WTC11 (cell line): Measurements from ENCODE around the gene SEMA6B. TPM values are rescaled to one million over a fixed set of nuclear protein-coding genes. Genes with fewer than 3 reads are reported as not detected.

Source experiments
- ATAC-seq: fragments of 200-7000 bp; cut with Tn5 transposase; 2 replicates; pipeline ENCODE4 v1.10.0; 2021; ENCODE audit warnings: mild to moderate bottlenecking, moderate library complexity
- CTCF ChIA-PET: fragments of 300-600 bp; sonication (Branson Sonifier 250); formaldehyde crosslinking; loops from one replicate; lab custom pipeline; 2021; ENCODE audit warnings: antibody characterized with exemption; lab: Charles Lee
- POLR2A ChIA-PET: fragments of 350-600 bp; sonication (Branson Sonifier 250); formaldehyde crosslinking; loops from one replicate; lab custom pipeline; 2021; ENCODE audit warnings: antibody characterized with exemption; lab: Charles Lee
- DNase-seq: peaks from one replicate; pipeline ENCODE4 v3.0.0; 2021; ENCODE audit warnings: low spot score
- H3K27ac Mint-ChIP-seq: 2 replicates; pipeline ENCODE4 v1.8.0; 2021; ENCODE audit warnings: mixed read lengths
- H3K27me3 Mint-ChIP-seq: 2 replicates; pipeline ENCODE4 v1.8.0; 2021; ENCODE audit warnings: low read depth, mild to moderate bottlenecking, moderate library complexity, mixed read lengths
- H3K36me3 Mint-ChIP-seq: 2 replicates; pipeline ENCODE4 v1.8.0; 2021; ENCODE audit warnings: mixed read lengths
- H3K4me1 Mint-ChIP-seq: 2 replicates; pipeline ENCODE4 v1.8.0; 2022; ENCODE audit warnings: mixed read lengths
- H3K4me3 Mint-ChIP-seq: 2 replicates; pipeline ENCODE4 v1.8.0; 2021; ENCODE audit warnings: mild to moderate bottlenecking, moderate library complexity, mixed read lengths
- H3K9me3 Mint-ChIP-seq: 2 replicates; pipeline ENCODE4 v1.8.0; 2021; ENCODE audit warnings: mixed read lengths
- CBFB ChIP-seq: sonication (generic); formaldehyde crosslinking; IDR thresholded peaks from 2 replicates; pipeline ENCODE4 v1.8.1; 2022; ENCODE audit warnings: mild to moderate bottlenecking, low read depth, missing genetic modification reagents
- EMX1 ChIP-seq: fragments of 250-450 bp; sonication (Bioruptor Pico); IDR thresholded peaks from 2 replicates; pipeline ENCODE4 v1.8.0; 2021; ENCODE audit warnings: mild to moderate bottlenecking
- GRHL2 ChIP-seq: fragments of 250-450 bp; sonication (Bioruptor Pico); IDR thresholded peaks from 2 replicates; pipeline ENCODE4 v1.8.0; 2022; ENCODE audit warnings: mild to moderate bottlenecking, moderate library complexity; ENCODE audit not compliant: insufficient replicate concordance, severe bottlenecking
- HMGA2 ChIP-seq: fragments of 250-450 bp; sonication (Bioruptor Pico); IDR thresholded peaks from 2 replicates; pipeline ENCODE4 v1.4.0; 2021; ENCODE audit warnings: mild to moderate bottlenecking, moderate library complexity
- KAT7 ChIP-seq: sonication (generic); formaldehyde crosslinking; IDR thresholded peaks from 2 replicates; pipeline ENCODE4 v1.8.1; 2023; ENCODE audit warnings: missing genetic modification reagents, mild to moderate bottlenecking, borderline replicate concordance
- MXD4 ChIP-seq: fragments of 250-450 bp; sonication (Bioruptor Pico); IDR thresholded peaks from 2 replicates; pipeline ENCODE4 v1.8.0; 2021; ENCODE audit warnings: mild to moderate bottlenecking, moderate library complexity, borderline replicate concordance
- NFATC4 ChIP-seq: fragments of 250-450 bp; sonication (Bioruptor Pico); IDR thresholded peaks from 2 replicates; pipeline ENCODE4 v1.9.0; 2021; ENCODE audit warnings: mild to moderate bottlenecking
- NR3C1 ChIP-seq: sonication (generic); formaldehyde crosslinking; conservative IDR thresholded peaks from 2 replicates; pipeline ENCODE4 v1.8.1; 2023; ENCODE audit warnings: low read depth, mild to moderate bottlenecking, missing genetic modification reagents
- RORB ChIP-seq: fragments of 250-450 bp; sonication (Bioruptor Pico); IDR thresholded peaks from 2 replicates; pipeline ENCODE4 v1.9.0; 2021; ENCODE audit warnings: mild to moderate bottlenecking
- SOX15 ChIP-seq: fragments of 250-450 bp; sonication (Bioruptor Pico); IDR thresholded peaks from 2 replicates; pipeline ENCODE4 v1.9.0; 2021; ENCODE audit warnings: mild to moderate bottlenecking
- TEAD1 ChIP-seq: sonication (generic); formaldehyde crosslinking; IDR thresholded peaks from 2 replicates; pipeline ENCODE4 v1.8.0; 2022; ENCODE audit warnings: mild to moderate bottlenecking, missing genetic modification reagents
- TEAD4 ChIP-seq: sonication (generic); formaldehyde crosslinking; IDR thresholded peaks from 2 replicates; pipeline ENCODE4 v1.8.0; 2022; ENCODE audit warnings: mild to moderate bottlenecking, missing genetic modification reagents
- total RNA-seq: library from RNA; stranded (reverse); gene quantifications from 3 replicates; pipeline ENCODE4 v1.2.3, GENCODE V29; 2021
- TF ChIP-seq, protein P1 (sequence below): fragments of 250-450 bp; sonication (Bioruptor Pico); IDR thresholded peaks from 2 replicates; pipeline ENCODE4 v1.9.0; 2021; ENCODE audit warnings: mild to moderate bottlenecking, borderline replicate concordance
- TF ChIP-seq, protein P2 (sequence below): sonication (generic); formaldehyde crosslinking; IDR thresholded peaks from 2 replicates; pipeline ENCODE4 v1.8.0; 2023; ENCODE audit warnings: missing genetic modification reagents
- TF ChIP-seq, protein P3 (sequence below): sonication (generic); formaldehyde crosslinking; IDR thresholded peaks from 2 replicates; pipeline ENCODE4 v1.8.0; 2022; ENCODE audit warnings: mild to moderate bottlenecking, missing genetic modification reagents
- TF ChIP-seq, protein P4 (sequence below): sonication (generic); formaldehyde crosslinking; IDR thresholded peaks from 2 replicates; pipeline ENCODE4 v1.8.1; 2023; ENCODE audit warnings: mild to moderate bottlenecking, missing genetic modification reagents
- TF ChIP-seq, protein P5 (sequence below): sonication (generic); formaldehyde crosslinking; IDR thresholded peaks from 2 replicates; pipeline ENCODE4 v1.8.1; 2022; ENCODE audit warnings: missing genetic modification reagents, borderline replicate concordance
- TF ChIP-seq, protein P6 (sequence below): sonication (generic); formaldehyde crosslinking; IDR thresholded peaks from 2 replicates; pipeline ENCODE4 v1.8.1; 2023; ENCODE audit warnings: mild to moderate bottlenecking, missing genetic modification reagents, borderline replicate concordance
- TF ChIP-seq, protein P7 (sequence below): sonication (generic); formaldehyde crosslinking; IDR thresholded peaks from 2 replicates; pipeline ENCODE4 v1.8.0; 2022; ENCODE audit warnings: missing genetic modification reagents
- TF ChIP-seq, protein P8 (sequence below): sonication (generic); formaldehyde crosslinking; IDR thresholded peaks from 2 replicates; pipeline ENCODE4 v1.8.1; 2023; ENCODE audit warnings: mild to moderate bottlenecking, missing genetic modification reagents, moderate library complexity

The SEMA6B gene
- total RNA-seq, 1 experiment from 2014 or later = 45.1 TPM

DNA sequence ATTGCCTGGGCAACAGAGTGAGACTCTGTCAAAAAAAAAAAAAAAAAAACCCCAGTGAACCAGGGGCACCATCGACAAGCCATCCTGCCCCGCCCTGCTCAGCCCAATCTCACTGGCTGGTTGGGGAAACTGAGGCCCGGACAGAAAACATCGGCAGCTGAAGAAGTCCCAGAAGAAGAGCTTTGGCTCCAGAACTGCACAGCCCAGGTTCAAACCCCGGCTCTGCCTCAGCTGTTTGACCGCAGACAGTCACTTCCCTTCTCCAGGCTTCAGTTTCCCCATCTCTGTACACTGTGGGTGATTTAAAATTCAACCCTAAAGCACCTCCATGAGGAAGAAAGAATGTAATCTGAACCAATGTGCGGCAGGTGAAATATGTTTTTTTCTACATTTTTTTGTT lies 9.4 kb upstream of the SEMA6B start:
- TF ChIP-seq, protein P1, sequence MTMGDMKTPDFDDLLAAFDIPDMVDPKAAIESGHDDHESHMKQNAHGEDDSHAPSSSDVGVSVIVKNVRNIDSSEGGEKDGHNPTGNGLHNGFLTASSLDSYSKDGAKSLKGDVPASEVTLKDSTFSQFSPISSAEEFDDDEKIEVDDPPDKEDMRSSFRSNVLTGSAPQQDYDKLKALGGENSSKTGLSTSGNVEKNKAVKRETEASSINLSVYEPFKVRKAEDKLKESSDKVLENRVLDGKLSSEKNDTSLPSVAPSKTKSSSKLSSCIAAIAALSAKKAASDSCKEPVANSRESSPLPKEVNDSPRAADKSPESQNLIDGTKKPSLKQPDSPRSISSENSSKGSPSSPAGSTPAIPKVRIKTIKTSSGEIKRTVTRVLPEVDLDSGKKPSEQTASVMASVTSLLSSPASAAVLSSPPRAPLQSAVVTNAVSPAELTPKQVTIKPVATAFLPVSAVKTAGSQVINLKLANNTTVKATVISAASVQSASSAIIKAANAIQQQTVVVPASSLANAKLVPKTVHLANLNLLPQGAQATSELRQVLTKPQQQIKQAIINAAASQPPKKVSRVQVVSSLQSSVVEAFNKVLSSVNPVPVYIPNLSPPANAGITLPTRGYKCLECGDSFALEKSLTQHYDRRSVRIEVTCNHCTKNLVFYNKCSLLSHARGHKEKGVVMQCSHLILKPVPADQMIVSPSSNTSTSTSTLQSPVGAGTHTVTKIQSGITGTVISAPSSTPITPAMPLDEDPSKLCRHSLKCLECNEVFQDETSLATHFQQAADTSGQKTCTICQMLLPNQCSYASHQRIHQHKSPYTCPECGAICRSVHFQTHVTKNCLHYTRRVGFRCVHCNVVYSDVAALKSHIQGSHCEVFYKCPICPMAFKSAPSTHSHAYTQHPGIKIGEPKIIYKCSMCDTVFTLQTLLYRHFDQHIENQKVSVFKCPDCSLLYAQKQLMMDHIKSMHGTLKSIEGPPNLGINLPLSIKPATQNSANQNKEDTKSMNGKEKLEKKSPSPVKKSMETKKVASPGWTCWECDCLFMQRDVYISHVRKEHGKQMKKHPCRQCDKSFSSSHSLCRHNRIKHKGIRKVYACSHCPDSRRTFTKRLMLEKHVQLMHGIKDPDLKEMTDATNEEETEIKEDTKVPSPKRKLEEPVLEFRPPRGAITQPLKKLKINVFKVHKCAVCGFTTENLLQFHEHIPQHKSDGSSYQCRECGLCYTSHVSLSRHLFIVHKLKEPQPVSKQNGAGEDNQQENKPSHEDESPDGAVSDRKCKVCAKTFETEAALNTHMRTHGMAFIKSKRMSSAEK (CRISPR knock-in tag) = no peak
- TF ChIP-seq SOX15 (CRISPR knock-in tag) (no peak), TEAD4 (CRISPR knock-in tag) (no peak), GRHL2 (no peak), RORB (CRISPR knock-in tag) (no peak), KAT7 (CRISPR knock-in tag) (no peak), NFATC4 (CRISPR knock-in tag) (no peak), EMX1 (CRISPR knock-in tag) (no peak), HMGA2 (no peak), NR3C1 (CRISPR knock-in tag) (no peak), MXD4 (CRISPR knock-in tag) (no peak), CBFB (CRISPR knock-in tag) (no peak), TEAD1 (CRISPR knock-in tag) (no peak)
- TF ChIP-seq, protein P2, sequence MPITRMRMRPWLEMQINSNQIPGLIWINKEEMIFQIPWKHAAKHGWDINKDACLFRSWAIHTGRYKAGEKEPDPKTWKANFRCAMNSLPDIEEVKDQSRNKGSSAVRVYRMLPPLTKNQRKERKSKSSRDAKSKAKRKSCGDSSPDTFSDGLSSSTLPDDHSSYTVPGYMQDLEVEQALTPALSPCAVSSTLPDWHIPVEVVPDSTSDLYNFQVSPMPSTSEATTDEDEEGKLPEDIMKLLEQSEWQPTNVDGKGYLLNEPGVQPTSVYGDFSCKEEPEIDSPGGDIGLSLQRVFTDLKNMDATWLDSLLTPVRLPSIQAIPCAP = no peak
- TF ChIP-seq, protein P3, sequence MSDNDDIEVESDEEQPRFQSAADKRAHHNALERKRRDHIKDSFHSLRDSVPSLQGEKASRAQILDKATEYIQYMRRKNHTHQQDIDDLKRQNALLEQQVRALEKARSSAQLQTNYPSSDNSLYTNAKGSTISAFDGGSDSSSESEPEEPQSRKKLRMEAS (CRISPR knock-in tag) = no peak
- TF ChIP-seq, protein P4, sequence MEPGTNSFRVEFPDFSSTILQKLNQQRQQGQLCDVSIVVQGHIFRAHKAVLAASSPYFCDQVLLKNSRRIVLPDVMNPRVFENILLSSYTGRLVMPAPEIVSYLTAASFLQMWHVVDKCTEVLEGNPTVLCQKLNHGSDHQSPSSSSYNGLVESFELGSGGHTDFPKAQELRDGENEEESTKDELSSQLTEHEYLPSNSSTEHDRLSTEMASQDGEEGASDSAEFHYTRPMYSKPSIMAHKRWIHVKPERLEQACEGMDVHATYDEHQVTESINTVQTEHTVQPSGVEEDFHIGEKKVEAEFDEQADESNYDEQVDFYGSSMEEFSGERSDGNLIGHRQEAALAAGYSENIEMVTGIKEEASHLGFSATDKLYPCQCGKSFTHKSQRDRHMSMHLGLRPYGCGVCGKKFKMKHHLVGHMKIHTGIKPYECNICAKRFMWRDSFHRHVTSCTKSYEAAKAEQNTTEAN (CRISPR knock-in tag) = no peak
- TF ChIP-seq, protein P5, sequence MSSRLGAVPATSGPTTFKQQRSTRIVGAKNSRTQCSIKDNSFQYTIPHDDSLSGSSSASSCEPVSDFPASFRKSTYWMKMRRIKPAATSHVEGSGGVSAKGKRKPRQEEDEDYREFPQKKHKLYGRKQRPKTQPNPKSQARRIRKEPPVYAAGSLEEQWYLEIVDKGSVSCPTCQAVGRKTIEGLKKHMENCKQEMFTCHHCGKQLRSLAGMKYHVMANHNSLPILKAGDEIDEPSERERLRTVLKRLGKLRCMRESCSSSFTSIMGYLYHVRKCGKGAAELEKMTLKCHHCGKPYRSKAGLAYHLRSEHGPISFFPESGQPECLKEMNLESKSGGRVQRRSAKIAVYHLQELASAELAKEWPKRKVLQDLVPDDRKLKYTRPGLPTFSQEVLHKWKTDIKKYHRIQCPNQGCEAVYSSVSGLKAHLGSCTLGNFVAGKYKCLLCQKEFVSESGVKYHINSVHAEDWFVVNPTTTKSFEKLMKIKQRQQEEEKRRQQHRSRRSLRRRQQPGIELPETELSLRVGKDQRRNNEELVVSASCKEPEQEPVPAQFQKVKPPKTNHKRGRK = no peak
- TF ChIP-seq, protein P6, sequence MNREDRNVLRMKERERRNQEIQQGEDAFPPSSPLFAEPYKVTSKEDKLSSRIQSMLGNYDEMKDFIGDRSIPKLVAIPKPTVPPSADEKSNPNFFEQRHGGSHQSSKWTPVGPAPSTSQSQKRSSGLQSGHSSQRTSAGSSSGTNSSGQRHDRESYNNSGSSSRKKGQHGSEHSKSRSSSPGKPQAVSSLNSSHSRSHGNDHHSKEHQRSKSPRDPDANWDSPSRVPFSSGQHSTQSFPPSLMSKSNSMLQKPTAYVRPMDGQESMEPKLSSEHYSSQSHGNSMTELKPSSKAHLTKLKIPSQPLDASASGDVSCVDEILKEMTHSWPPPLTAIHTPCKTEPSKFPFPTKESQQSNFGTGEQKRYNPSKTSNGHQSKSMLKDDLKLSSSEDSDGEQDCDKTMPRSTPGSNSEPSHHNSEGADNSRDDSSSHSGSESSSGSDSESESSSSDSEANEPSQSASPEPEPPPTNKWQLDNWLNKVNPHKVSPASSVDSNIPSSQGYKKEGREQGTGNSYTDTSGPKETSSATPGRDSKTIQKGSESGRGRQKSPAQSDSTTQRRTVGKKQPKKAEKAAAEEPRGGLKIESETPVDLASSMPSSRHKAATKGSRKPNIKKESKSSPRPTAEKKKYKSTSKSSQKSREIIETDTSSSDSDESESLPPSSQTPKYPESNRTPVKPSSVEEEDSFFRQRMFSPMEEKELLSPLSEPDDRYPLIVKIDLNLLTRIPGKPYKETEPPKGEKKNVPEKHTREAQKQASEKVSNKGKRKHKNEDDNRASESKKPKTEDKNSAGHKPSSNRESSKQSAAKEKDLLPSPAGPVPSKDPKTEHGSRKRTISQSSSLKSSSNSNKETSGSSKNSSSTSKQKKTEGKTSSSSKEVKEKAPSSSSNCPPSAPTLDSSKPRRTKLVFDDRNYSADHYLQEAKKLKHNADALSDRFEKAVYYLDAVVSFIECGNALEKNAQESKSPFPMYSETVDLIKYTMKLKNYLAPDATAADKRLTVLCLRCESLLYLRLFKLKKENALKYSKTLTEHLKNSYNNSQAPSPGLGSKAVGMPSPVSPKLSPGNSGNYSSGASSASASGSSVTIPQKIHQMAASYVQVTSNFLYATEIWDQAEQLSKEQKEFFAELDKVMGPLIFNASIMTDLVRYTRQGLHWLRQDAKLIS (CRISPR knock-in tag) = no peak
- TF ChIP-seq, protein P7, sequence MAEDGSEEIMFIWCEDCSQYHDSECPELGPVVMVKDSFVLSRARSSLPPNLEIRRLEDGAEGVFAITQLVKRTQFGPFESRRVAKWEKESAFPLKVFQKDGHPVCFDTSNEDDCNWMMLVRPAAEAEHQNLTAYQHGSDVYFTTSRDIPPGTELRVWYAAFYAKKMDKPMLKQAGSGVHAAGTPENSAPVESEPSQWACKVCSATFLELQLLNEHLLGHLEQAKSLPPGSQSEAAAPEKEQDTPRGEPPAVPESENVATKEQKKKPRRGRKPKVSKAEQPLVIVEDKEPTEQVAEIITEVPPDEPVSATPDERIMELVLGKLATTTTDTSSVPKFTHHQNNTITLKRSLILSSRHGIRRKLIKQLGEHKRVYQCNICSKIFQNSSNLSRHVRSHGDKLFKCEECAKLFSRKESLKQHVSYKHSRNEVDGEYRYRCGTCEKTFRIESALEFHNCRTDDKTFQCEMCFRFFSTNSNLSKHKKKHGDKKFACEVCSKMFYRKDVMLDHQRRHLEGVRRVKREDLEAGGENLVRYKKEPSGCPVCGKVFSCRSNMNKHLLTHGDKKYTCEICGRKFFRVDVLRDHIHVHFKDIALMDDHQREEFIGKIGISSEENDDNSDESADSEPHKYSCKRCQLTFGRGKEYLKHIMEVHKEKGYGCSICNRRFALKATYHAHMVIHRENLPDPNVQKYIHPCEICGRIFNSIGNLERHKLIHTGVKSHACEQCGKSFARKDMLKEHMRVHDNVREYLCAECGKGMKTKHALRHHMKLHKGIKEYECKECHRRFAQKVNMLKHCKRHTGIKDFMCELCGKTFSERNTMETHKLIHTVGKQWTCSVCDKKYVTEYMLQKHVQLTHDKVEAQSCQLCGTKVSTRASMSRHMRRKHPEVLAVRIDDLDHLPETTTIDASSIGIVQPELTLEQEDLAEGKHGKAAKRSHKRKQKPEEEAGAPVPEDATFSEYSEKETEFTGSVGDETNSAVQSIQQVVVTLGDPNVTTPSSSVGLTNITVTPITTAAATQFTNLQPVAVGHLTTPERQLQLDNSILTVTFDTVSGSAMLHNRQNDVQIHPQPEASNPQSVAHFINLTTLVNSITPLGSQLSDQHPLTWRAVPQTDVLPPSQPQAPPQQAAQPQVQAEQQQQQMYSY (CRISPR knock-in tag) = no peak
- TF ChIP-seq, protein P8, sequence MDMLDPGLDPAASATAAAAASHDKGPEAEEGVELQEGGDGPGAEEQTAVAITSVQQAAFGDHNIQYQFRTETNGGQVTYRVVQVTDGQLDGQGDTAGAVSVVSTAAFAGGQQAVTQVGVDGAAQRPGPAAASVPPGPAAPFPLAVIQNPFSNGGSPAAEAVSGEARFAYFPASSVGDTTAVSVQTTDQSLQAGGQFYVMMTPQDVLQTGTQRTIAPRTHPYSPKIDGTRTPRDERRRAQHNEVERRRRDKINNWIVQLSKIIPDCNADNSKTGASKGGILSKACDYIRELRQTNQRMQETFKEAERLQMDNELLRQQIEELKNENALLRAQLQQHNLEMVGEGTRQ (CRISPR knock-in tag) = no peak
- Mint-ChIP-seq H3K4me3 (no peak overlapping the region), H3K9me3 (no peaks in the 10 kb centered on the region), H3K4me1 (peaks cover 2% of the 10 kb centered on the region; the same call in 1 of the 2 replicates), H3K27ac (no peak overlapping the region), H3K27me3 (no peaks in the 10 kb centered on the region), H3K36me3 (no peaks in the 10 kb centered on the region)
- POLR2A ChIA-PET = no interaction called here
- no peak for DNase-seq
- no peak for ATAC-seq
- CTCF ChIA-PET = interaction anchor here (0.8 to 14.6 kb wide), 8 partner anchors 9 to 68 kb away, joined by 3 to 217 read pairs (median 24); no protein-coding TSS in a partner anchor
